ENCODE measurements around the gene AKR1C1. TPM values are rescaled to one million over a fixed set of nuclear protein-coding genes. Genes with fewer than 3 reads are reported as not detected.
A peak's percentile ranks its signal among the peaks of the same experiment; 100 is the strongest.
"Not testable (repeated sequence)": the region's sequence is repeated elsewhere in the genome, so short reads cannot be mapped to it uniquely, and the experiment has no call there.

Gene AKR1C1
- 18.4 TPM for total RNA-seq

DNA sequence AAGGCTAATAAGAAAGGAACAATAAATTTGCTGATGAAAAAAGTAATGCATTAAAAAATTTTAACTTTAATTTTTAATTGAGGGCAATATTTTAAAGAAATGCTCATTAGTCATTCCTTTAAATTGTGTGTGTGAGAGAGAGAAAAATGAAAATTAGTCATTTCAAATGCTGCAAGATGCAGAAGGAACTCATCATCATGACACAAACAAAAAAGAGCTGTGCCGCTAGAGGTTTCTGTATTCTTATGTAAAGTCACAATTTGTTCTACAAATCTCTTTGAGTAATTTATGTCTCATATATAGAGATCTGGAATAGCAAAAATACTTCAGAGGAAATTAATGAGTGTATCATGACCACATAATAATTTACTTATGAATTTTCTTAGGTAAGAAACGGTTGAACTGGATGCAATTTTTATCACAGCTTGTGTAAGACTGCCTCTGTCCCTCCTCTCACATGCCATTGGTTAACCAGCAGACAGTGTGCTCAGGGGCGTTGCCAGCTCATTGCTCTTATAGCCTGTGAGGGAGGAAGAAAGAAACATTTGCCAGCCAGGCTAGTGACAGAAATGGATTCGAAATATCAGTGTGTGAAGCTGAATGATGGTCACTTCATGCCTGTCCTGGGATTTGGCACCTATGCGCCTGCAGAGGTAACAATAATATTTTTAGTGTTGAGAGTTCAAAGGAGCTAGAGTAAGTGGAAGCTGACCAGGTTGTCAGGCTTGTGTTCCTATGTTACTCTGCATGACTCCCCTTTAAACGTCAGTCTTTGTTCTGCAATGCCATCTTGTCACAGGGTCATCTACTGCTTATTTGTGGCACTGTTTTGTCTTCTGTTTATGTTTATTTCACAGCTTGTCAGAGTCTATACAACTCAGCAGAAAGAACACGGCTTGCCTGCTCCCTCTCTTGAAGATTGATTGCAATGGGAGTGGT lies at the start of gene AKR1C1:
AKR1C1 (plus strand) TSS at position 540 of the 939 bp plus-strand sequence; CDS start at position 570, 30 bp downstream.
- H3K9me3 ChIP-seq; H3K36me3 ChIP-seq; H3K27me3 ChIP-seq; intact Hi-C loops (cut with DNase I); H3K27ac ChIP-seq; DNase-seq (ENCODE audit: low spot score in 2 of 2); H3K4me1 ChIP-seq: not testable (repeated sequence)
- H3K4me3 ChIP-seq: peak within 1 kb of the TSS; percentile 36 to 42

DNA sequence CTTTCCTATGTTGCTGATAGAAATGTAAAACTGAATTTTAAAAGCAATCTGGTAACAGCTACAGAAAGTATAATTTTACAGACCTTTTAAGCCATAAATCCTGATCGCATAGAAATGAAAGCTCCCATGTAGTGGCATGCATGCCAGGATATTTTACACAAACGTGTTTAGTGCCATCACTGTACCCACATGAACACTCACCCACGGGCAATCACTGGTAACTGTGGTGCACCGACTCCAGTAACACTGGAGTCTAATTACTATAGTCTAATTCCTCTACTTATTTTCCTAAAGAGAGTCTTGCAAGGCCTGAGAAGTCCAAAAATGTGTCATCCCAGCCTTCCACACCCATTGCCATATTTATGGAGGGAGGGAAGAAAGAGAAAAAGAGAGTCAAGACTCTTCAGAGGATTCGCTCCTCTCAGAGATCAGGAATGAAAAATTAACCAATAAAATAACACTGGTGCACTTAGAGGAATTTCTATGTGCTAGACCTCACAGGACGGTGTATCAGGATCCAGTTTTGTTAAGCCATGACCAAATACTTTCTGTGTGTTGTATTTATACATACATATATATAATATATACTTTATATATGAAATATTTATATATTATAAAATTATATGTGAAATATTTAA lies 48.9 kb upstream of the AKR1C1 start:
- Histone ChIP-seq H3K4me3 (no peak overlapping the region), H3K4me1 (no peaks in the 10 kb centered on the region), H3K27ac (no peak overlapping the region), H3K27me3 (no peaks in the 10 kb centered on the region), H3K9me3 (no peaks in the 10 kb centered on the region), H3K36me3 (no peaks in the 10 kb centered on the region)
- intact Hi-C loops (cut with DNase I): no loop called here
- no peak for DNase-seq (ENCODE audit: low spot score in 2 of 2)
- TF ChIP-seq, protein P1, sequence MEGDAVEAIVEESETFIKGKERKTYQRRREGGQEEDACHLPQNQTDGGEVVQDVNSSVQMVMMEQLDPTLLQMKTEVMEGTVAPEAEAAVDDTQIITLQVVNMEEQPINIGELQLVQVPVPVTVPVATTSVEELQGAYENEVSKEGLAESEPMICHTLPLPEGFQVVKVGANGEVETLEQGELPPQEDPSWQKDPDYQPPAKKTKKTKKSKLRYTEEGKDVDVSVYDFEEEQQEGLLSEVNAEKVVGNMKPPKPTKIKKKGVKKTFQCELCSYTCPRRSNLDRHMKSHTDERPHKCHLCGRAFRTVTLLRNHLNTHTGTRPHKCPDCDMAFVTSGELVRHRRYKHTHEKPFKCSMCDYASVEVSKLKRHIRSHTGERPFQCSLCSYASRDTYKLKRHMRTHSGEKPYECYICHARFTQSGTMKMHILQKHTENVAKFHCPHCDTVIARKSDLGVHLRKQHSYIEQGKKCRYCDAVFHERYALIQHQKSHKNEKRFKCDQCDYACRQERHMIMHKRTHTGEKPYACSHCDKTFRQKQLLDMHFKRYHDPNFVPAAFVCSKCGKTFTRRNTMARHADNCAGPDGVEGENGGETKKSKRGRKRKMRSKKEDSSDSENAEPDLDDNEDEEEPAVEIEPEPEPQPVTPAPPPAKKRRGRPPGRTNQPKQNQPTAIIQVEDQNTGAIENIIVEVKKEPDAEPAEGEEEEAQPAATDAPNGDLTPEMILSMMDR (IDR thresholded peaks at IDR 0.05): no peak

DNA sequence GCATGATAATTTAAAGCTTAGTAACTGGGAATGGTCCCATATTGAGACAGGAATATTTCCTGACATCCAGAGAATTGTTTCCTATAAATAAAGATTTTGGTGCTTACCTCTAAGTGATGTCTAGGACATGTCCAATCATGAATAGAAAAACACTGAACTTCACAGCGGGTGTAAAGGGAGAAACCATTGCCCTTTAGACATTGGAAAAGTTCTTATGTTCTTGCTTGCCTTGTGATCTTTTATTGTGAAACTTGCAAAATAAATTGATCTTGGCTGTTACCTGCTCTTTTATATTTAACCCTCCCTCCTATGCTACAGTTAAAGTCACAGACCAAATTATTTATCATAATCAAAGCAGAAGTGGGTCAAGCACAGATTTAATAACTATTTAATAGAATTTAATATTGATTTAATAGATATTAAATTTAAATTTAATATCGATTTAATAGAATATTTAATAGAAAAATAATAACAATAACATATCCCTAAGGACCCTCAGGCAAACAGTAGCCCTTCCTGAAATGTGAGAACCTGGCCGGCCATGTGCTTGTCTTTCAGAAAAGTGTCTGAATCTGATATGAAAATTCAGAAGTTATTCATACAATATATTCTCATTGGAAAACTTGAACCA lies 47.0 kb upstream of the AKR1C1 start:
- TF ChIP-seq, protein P1 (IDR thresholded peaks at IDR 0.05): no peak
- no peak for DNase-seq (ENCODE audit: low spot score in 2 of 2)

DNA sequence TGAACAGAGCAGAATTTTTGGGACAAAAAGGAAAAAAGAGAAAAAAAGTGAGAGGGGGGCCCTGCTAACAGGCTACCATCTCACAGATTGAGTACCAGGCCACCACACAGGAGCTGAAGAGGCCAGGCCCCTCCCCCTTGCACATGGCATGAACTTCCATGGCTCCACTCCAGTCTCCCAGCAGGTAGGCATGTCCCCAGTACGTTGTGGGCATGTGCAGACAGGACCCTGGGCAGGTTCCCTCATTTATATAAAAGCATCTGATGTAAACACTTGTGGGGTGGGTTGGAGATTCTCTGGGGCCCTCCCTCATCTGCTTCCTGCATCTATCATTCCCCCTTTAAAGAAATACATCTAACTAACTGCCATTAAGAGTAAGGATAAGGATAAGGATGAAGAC lies 45.0 kb upstream of the AKR1C1 start:
- Histone ChIP-seq H3K27ac (no peak overlapping the region), H3K27me3 (no peaks in the 10 kb centered on the region), H3K36me3 (no peaks in the 10 kb centered on the region), H3K4me1 (no peaks in the 10 kb centered on the region), H3K4me3 (no peak overlapping the region), H3K9me3 (no peaks in the 10 kb centered on the region)
- intact Hi-C loops (cut with DNase I): no loop called here
- TF ChIP-seq, protein P1 (IDR thresholded peaks at IDR 0.05): no peak
- DNase-seq (ENCODE audit: low spot score in 2 of 2): no peak

More for the DNA sequence above, 47.0 kb upstream of the AKR1C1 start:
- Histone ChIP-seq H3K9me3 (no peaks in the 10 kb centered on the region), H3K4me3 (no peak overlapping the region), H3K27ac (no peak overlapping the region), H3K36me3 (no peaks in the 10 kb centered on the region), H3K27me3 (no peaks in the 10 kb centered on the region), H3K4me1 (no peaks in the 10 kb centered on the region)
- intact Hi-C loops (cut with DNase I): no loop called here

DNA sequence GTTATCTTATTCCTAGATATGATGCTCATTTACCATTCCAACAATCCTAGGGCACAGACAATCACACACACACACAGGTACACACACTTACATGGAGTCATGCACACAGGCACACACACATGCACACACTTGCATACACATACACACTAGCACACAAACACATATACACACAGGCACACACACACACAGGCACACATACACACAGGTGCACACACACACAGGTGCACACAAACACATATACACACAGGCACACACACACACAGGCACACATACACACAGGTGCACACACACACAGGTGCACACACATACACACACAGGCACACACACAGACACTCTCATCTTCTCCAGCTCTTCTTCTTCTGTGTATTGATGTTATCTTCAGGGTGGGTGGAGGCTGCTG lies 38.7 kb upstream of the AKR1C1 start:
- intact Hi-C loops (cut with DNase I); H3K4me1 ChIP-seq; DNase-seq (ENCODE audit: low spot score in 2 of 2); H3K4me3 ChIP-seq; H3K36me3 ChIP-seq; H3K27me3 ChIP-seq; H3K27ac ChIP-seq: not testable (repeated sequence)
- peaks cover 6 to 25% of the 10 kb centered on the region in 2 donors for H3K9me3 ChIP-seq

DNA sequence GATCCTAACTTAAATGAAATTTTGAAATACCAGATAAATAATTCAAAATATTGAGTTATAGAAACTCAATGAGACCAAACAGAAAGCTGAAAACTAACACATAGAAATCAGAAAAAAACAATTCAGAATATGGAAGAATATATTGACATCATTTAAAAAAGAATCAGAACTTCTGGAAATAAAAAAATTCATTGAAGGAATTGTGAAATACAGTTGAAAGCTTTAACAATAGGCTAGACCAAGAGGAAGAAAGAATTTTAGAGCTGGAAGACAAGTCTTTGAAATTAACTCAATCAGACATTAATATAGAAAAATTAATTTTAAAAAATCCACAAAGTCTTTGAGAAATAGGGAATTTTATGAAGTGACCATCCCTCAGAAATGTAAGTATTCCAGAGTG lies 36.8 kb upstream of the AKR1C1 start:
- no peaks in the 10 kb centered on the region for H3K36me3 ChIP-seq
- H3K9me3 ChIP-seq: peaks cover 6 to 25% of the 10 kb centered on the region in 2 donors
- TF ChIP-seq, protein P1 (IDR thresholded peaks at IDR 0.05): no peak
- DNase-seq (ENCODE audit: low spot score in 2 of 2): no peak
- H3K27ac ChIP-seq: no peak overlapping the region
- no peaks in the 10 kb centered on the region for H3K27me3 ChIP-seq
- no peak overlapping the region for H3K4me3 ChIP-seq
- H3K4me1 ChIP-seq: no peaks in the 10 kb centered on the region
- intact Hi-C loops (cut with DNase I): no loop called here
